Loucy (cell line): ENCODE measurements around the gene PPP4R3C.
"Not testable (repeated sequence)": the region's sequence is repeated elsewhere in the genome, so short reads cannot be mapped to it uniquely, and the experiment has no call there.

Experiments used
- H2AFZ ChIP-seq: fragments of 200-600 bp; sonication (generic); 2 replicates; pipeline ENCODE4 v1.6.0; 2016; ENCODE audit warnings: antibody characterized with exemption, mild to moderate bottlenecking, low read length, moderate library complexity
- H3F3A ChIP-seq: fragments of 200-600 bp; 2 replicates; pipeline ENCODE4 v1.6.0; 2016; ENCODE audit warnings: antibody characterized with exemption, low read depth, mild to moderate bottlenecking
- H3K27me3 ChIP-seq: fragments of 200-600 bp; sonication (generic); 2 replicates; pipeline ENCODE4 v1.6.1; 2014; ENCODE audit warnings: low read length, mild to moderate bottlenecking; ENCODE audit not compliant: insufficient read depth, poor library complexity, severe bottlenecking
- H3K36me3 ChIP-seq: fragments of 200-600 bp; sonication (generic); 2 replicates; pipeline ENCODE4 v1.6.1; 2016; ENCODE audit warnings: low read length; ENCODE audit not compliant: insufficient read depth
- H3K4me1 ChIP-seq: fragments of 200-600 bp; sonication (generic); 2 replicates; pipeline ENCODE4 v1.5.1; 2014; ENCODE audit warnings: low read length, mild to moderate bottlenecking; ENCODE audit not compliant: insufficient read depth, poor library complexity, severe bottlenecking
- H3K4me2 ChIP-seq: fragments of 200-600 bp; sonication (generic); 2 replicates; pipeline ENCODE4 v1.6.0; 2014; ENCODE audit warnings: antibody characterized with exemption, low read length, low read depth, mild to moderate bottlenecking; ENCODE audit not compliant: poor library complexity, severe bottlenecking
- H3K4me3 ChIP-seq: fragments of 200-600 bp; sonication (generic); 2 replicates; pipeline ENCODE4 v1.5.1; 2014; ENCODE audit warnings: low read length, mild to moderate bottlenecking, mixed read lengths; ENCODE audit not compliant: poor library complexity, severe bottlenecking
- H3K79me2 ChIP-seq: fragments of 200-600 bp; sonication (generic); 2 replicates; pipeline ENCODE4 v1.6.1; 2014; ENCODE audit warnings: low read length; ENCODE audit not compliant: insufficient read depth
- H3K9ac ChIP-seq: fragments of 200-600 bp; sonication (generic); 2 replicates; pipeline ENCODE4 v1.6.0; 2014; ENCODE audit warnings: mild to moderate bottlenecking, low read depth, low read length, moderate library complexity; ENCODE audit not compliant: poor library complexity, severe bottlenecking
- H3K9me2 ChIP-seq: fragments of 200-600 bp; sonication (generic); replicated peaks from 2 replicates; pipeline ENCODE4 v1.6.1; 2016; ENCODE audit warnings: low read depth, low read length, mixed read lengths
- H3K9me3 ChIP-seq: fragments of 200-600 bp; sonication (generic); 2 replicates; pipeline ENCODE4 v1.6.1; 2014; ENCODE audit warnings: mild to moderate bottlenecking, antibody characterized with exemption, low read length, low read depth; ENCODE audit not compliant: insufficient read depth
- H4K20me1 ChIP-seq: fragments of 200-600 bp; sonication (generic); 2 replicates; pipeline ENCODE4 v1.6.0; 2014; ENCODE audit warnings: antibody characterized with exemption, low read length, mild to moderate bottlenecking; ENCODE audit not compliant: insufficient read depth, poor library complexity, severe bottlenecking
- CTCF ChIP-seq: fragments of 200-600 bp; sonication (generic); conservative IDR thresholded peaks from 2 replicates; pipeline ENCODE4 v1.5.1; 2014; ENCODE audit warnings: mild to moderate bottlenecking, antibody characterized with exemption, low read length
- EZH2phosphoT487 ChIP-seq: fragments of 200-600 bp; IDR thresholded peaks from 2 replicates; pipeline ENCODE4 v1.6.1; 2018; ENCODE audit warnings: antibody characterized with exemption, mild to moderate bottlenecking, moderate library complexity, borderline replicate concordance

PPP4R3C gene

GRCh38 chrX:27465036-27465435 lies 1.9 kb upstream of the PPP4R3C start:
- H3K4me3 ChIP-seq, result no peak overlapping the region
- TF ChIP-seq EZH2phosphoT487 (no peak), CTCF (no peak)
- no peaks in the 10 kb centered on the region for H4K20me1 ChIP-seq
- no peaks in the 10 kb centered on the region for H3K27me3 ChIP-seq
- no peaks in the 10 kb centered on the region for H3F3A ChIP-seq
- H3K9ac ChIP-seq, result no peak overlapping the region
- no peaks in the 10 kb centered on the region for H3K79me2 ChIP-seq
- no peak overlapping the region for H3K4me2 ChIP-seq
- no peak overlapping the region for H2AFZ ChIP-seq
- no peaks in the 10 kb centered on the region for H3K36me3 ChIP-seq
- no peaks in the 10 kb centered on the region for H3K9me2 ChIP-seq
- no peaks in the 10 kb centered on the region for H3K9me3 ChIP-seq
- no peaks in the 10 kb centered on the region for H3K4me1 ChIP-seq

GRCh38 chrX:27459129-27459528 lies 4.0 kb downstream of the PPP4R3C start:
- not testable (repeated sequence) for H3K4me3 ChIP-seq, H3K4me2 ChIP-seq, H3K9me2 ChIP-seq, H2AFZ ChIP-seq, H3K4me1 ChIP-seq, H3K9me3 ChIP-seq, H4K20me1 ChIP-seq, H3K36me3 ChIP-seq, H3K79me2 ChIP-seq, H3K9ac ChIP-seq, H3K27me3 ChIP-seq, H3F3A ChIP-seq

- not testable (repeated sequence) for H3K27me3 ChIP-seq, H3K36me3 ChIP-seq, H4K20me1 ChIP-seq, H3F3A ChIP-seq, H2AFZ ChIP-seq, H3K79me2 ChIP-seq, H3K4me3 ChIP-seq, H3K4me1 ChIP-seq, H3K9me3 ChIP-seq, H3K9me2 ChIP-seq, H3K9ac ChIP-seq, H3K4me2 ChIP-seq
Measured at GRCh38 chrX:27458544-27458943, 4.6 kb downstream of the PPP4R3C start.

GRCh38 chrX:27451324-27451723 lies 11.8 kb downstream of the PPP4R3C start:
- Histone ChIP-seq H3K4me1 (no peaks in the 10 kb centered on the region), H3K36me3 (no peaks in the 10 kb centered on the region), H3K4me2 (no peak overlapping the region), H2AFZ (no peak overlapping the region), H3F3A (no peaks in the 10 kb centered on the region), H4K20me1 (no peaks in the 10 kb centered on the region), H3K4me3 (no peak overlapping the region), H3K9ac (no peak overlapping the region), H3K9me3 (no peaks in the 10 kb centered on the region), H3K27me3 (no peaks in the 10 kb centered on the region), H3K79me2 (no peaks in the 10 kb centered on the region), H3K9me2 (no peaks in the 10 kb centered on the region)
- TF ChIP-seq CTCF (no peak), EZH2phosphoT487 (no peak)
